Amygdala (tissue), 56 donors: ENCODE results near the gene CEL.
"Not testable (repeated sequence)": the region's sequence is repeated elsewhere in the genome, so short reads cannot be mapped to it uniquely, and the experiment has no call there.

ENCODE experiments used
- DNase-seq, 56 donors: peaks; one replicate each; lab custom pipeline; 2025; lab: John Stamatoyannopoulos, UW

CEL gene

GRCh38 chr9:133046196-133046899 lies 15.4 kb upstream of the CEL start:
- DNase-seq: no peak

GRCh38 chr9:133046900-133047295 lies 14.9 kb upstream of the CEL start:
- peak in 5 of 56 donors; percentile 14 to 32 (median 17) for DNase-seq

DNA sequence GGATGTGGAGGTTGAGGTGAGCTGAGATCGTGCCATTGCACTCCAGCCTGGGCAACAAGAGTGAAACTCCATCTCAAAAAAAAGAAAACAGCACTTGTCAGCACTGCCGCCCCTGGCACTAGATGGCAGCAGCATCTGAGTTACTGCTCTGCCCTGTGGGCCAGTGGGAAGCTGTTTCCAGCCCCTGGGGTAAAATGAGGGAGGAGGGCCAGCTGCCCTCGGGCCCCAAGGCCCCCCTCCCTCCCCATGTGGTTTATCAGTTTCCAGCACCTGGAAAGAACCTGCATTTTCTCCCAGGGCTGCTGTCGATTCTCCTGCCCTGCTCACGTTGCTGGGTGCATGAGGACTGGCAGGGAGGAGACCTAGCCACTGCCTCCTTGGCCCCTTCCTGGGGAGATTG lies 13.2 kb upstream of the CEL start:
- peak in 26 of 56 donors; percentile 3 to 60 (median 34) for DNase-seq

DNA sequence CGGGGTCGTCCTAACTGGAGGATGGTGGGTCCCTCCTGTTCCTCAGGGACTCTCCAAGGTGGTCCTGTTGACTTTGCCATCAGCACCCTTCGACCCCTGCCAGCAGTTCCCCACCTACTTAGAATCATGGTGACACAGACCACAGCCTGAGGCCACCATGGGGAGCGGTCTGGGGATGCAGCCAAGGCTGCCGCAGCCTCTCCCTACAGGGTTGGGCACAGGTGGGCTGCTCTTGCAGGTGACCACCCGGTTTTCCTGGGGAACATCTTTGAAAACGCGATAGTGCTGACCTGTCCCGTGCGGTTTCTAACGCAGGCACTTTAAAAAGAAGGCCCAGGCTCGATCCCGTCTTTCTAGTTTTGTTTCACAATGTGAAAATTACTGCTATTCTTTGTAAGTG lies 12.7 kb upstream of the CEL start:
- DNase-seq: no peak

- DNase-seq: peak in 30 of 56 donors; percentile 9 to 78 (median 54)
Observed at GRCh38 chr9:133050142-133050541, 11.6 kb upstream of the CEL start.

DNA sequence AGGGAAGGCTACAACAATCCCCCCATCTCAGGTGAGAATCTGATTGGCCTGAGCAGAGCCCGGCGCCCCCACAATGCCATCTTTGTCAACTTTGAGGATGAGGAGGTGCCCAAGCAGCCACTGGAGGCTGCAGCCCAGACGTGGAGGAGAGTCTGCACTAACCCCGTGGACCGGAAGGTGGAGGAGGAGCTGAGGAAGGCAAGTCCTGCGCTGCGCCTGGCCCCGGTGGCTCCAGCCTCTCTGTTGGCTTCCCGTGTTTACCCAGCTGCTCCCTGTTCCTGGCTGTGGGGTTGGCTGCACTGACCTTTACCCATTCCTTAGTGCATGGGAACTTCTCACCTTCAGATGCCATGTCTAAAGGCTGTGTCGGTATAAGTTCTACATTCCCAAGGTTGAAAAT lies 11.0 kb upstream of the CEL start:
- no peak for DNase-seq

- DNase-seq: no peak
Observed at GRCh38 chr9:133051281-133051900, 10.4 kb upstream of the CEL start.

GRCh38 chr9:133051966-133052539 lies 9.7 kb upstream of the CEL start:
- DNase-seq: no peak

DNA sequence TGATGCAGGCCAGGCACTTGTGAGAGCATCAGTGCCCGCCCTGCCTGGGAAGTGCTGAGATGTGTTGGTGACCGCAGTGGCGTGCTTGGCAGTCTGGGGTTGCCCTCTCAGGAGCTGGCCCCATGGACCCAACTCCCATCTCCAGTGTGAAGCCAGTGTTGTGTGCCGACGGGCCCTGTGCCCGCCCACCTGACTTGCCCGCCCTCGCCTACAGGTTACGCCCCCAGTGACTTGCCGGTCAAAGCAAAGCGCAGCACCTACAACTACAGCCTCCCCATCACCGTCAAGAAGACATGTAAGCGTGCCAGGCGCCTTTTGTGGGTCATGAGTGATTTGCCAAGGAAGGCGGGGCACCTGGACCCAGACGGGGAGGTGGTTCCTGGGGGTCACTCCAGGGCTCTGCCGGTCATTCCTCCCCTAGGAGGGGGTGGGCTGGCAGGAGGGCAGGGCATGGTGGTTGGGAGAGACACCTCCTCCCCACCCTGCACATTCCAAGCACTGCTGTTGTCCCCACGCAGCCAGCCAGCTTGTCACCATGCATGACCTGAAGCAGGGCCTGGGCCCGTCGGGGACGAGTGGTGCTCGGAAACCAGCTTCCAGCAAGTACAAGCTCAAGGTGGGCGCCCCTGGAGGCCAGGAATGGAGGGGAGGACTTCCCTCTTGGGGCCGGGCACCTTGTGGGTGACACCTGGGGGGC lies 7.4 kb upstream of the CEL start:
- DNase-seq: no peak

- DNase-seq: peak in 1 of 56 donors; percentile 18
Observed at GRCh38 chr9:133054966-133055365, 6.8 kb upstream of the CEL start.

- DNase-seq: no peak
Observed at GRCh38 chr9:133055788-133056420, 5.9 kb upstream of the CEL start.

DNA sequence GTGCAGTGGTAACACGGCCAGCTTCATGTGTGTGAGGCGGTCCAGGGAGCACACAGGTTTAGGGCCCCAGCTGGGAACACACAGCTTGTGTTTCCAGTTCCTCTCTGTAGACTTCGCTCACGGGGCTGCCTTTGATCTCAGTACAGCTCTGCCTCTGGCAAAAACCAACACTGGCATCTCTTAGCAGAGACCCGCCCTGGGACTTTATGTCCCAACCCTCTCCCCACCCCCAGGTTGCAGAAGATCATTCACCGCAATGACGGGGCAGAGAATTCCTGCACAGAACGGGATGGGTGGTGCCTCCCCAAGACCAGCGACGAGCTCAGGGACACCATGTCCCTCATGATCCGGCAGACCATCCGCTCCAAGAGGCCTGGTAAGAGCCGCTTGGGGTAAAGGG lies 5.2 kb upstream of the CEL start:
- no peak for DNase-seq

- no peak for DNase-seq
Observed at GRCh38 chr9:133057006-133057405, 4.8 kb upstream of the CEL start.

- DNase-seq: no peak
Observed at GRCh38 chr9:133057553-133057952, 4.2 kb upstream of the CEL start.

DNA sequence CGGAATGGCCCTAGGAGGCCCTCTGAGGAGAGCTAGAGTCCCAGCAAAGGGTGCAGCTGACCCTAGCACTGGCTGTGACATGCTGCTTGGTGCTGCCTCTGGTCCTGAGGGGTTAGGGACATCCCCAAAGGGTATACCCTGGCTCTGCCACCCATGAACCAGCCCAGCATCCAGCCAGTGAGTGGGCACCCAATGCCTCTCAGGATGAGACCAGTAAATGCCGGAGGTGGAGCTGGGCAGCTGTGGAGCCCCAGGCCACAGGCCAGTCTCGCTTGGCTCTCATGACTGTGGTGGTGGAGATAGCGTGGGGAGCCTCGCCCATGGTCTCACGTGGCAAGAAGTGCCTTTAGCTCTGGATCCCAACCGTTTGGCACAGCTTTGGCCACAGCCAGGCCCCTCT lies 3.7 kb upstream of the CEL start:
- no peak for DNase-seq

GRCh38 chr9:133058550-133059320 lies 3.0 kb upstream of the CEL start:
- DNase-seq: no peak

GRCh38 chr9:133059623-133060022 lies 2.2 kb upstream of the CEL start:
- DNase-seq: no peak

DNA sequence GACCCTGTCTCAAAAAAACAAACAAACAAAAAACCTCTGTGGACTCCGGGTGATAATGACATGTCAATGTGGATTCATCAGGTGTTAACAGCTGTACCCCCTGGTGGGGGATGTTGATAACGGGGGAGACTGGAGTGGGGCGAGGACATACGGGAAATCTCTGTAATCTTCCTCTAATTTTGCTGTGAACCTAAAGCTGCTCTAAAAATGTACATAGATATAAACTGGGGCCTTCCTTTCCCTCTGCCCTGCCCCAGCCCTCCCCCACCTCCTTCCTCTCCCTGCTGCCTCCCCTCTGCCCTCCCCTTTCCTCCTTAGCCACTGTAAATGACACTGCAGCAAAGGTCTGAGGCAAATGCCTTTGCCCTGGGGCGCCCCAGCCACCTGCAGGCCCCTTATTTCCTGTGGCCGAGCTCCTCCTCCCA lies 1.4 kb upstream of the CEL start:
- DNase-seq: no peak

- not testable (repeated sequence) for DNase-seq
Observed at GRCh38 chr9:133061019-133061763, 590 bp upstream of the CEL start.
